Measurements from ENCODE around the gene GIMAP5.

The GIMAP5 gene

DNA sequence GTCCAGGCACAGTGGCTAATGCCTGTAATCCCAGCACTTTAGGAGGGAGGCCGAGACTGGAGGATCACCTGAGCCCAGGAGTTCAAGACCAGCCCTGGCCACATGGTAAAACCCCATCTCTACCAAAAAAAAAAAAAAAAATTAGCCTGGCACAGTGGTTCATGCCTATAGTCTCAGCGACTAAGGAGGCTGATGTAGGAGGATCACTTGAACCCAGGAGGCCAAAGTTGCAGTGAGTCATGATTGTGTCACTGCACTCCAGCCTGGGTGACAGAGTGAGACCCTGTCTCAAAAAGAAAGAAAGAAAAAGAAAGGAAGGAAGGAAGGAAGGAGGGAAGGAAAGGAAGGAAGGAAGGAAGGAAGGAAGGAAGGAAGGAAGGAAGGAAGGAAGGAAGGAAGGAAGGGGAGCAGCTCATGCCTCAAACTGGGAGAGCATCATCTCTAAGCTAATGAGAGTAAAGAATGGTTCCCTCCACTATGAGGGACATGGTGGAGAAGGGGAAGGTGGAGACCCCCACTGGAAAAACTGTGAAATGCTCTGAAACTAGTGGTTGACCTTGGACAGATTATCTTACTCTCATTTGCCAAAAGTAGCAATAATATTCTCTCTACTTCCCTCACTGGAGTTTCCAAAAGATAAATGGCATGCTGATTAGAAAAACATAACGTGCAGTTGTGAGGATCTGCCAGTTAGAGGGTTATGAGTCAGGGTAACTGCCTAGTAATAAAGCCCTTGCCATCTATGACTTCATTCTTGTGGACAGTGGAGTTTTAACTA is 16.8 kb downstream of the GIMAP5 start:
- Histone ChIP-seq H3K4me1 (ENCODE audit: insufficient read depth, insufficient read length) (no peaks in the 10 kb centered on the region), H3K27me3 (ENCODE audit: insufficient read depth, insufficient read length) (peaks cover 65% of the 10 kb centered on the region), H3K4me3 (ENCODE audit: insufficient read length, low read depth) (no peak overlapping the region), H3K36me3 (ENCODE audit: insufficient read depth, insufficient read length, low read length) (no peaks in the 10 kb centered on the region), H3K9me3 (ENCODE audit: insufficient read depth, low read length) (no peaks in the 10 kb centered on the region), H3K9ac (ENCODE audit: insufficient read length, low read depth) (no peak overlapping the region)
- DNase-seq (ENCODE audit: low read depth, low spot score) = no peak
- TF ChIP-seq YY1 (IDR thresholded peaks at IDR 0.05; ENCODE audit: insufficient read depth, insufficient read length) (no peak), ZNF274 (IDR thresholded peaks at IDR 0.05; ENCODE audit: low read depth, low read length) (no peak), SUZ12 (IDR thresholded peaks at IDR 0.05; ENCODE audit: extremely low read depth, insufficient read depth, insufficient read length) (no peak)

DNA sequence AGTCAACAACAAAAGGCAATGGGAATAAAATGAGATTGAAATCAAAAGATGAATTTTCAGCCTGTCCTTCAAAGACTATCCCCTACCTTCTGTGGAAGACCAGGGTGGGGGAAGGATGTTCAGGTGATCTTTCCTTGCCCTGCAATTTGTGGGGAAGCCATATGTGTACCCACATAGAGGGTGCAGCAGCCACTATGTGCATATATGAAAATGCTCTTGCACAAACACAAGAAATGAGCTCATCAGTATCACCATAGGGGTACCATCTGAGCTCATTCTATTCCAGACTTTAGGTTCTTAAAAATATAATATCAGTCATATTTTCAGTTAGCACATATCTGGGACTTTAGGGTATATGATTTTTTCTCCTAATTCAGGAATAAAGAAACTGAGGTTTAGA is 17.7 kb downstream of the GIMAP5 start:
- H3K36me3 ChIP-seq (ENCODE audit: insufficient read depth, insufficient read length, low read length) = no peaks in the 10 kb centered on the region
- no peak for DNase-seq (ENCODE audit: low read depth, low spot score)
- H3K4me3 ChIP-seq (ENCODE audit: insufficient read length, low read depth) = no peak overlapping the region
- H3K27me3 ChIP-seq (ENCODE audit: insufficient read depth, insufficient read length) = peaks cover 56% of the 10 kb centered on the region
- TF ChIP-seq YY1 (IDR thresholded peaks at IDR 0.05; ENCODE audit: insufficient read depth, insufficient read length) = no peak
- no peak for TF ChIP-seq SUZ12 (IDR thresholded peaks at IDR 0.05; ENCODE audit: extremely low read depth, insufficient read depth, insufficient read length)
- no peak for TF ChIP-seq ZNF274 (IDR thresholded peaks at IDR 0.05; ENCODE audit: low read depth, low read length)
- H3K9me3 ChIP-seq (ENCODE audit: insufficient read depth, low read length) = no peaks in the 10 kb centered on the region
- H3K4me1 ChIP-seq (ENCODE audit: insufficient read depth, insufficient read length) = no peaks in the 10 kb centered on the region
- no peak overlapping the region for H3K9ac ChIP-seq (ENCODE audit: insufficient read length, low read depth)

DNA sequence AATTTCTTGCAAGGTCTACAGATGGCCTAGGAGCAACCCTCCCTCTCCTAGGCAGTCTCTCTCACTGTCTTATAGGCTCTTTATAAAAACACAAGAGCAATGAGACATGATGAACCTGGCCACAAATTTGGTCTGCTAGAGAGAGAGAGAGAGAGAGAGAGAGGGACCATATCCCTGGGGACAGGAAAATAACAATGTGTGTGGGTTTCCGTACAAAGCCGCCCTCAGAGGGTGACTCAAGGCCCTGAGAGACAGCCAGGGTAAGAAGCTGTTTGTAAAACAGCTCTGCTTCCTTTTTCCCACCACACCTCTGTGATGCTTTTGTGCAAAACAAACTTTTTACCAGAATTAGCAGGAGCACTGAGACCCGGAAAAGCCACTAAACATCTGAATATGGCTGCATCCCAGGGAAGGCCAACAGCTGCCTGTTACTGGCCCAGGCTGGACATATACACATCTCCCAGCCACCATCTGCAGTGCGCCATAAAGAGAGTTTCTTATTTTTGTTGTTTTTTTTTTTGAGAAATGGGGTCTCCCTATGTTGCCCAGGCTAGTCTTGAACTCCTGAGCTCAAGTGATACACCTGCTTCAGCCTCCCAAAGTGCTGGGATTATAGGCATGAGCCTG is 18.4 kb downstream of the GIMAP5 start:
- no peak for DNase-seq (ENCODE audit: low read depth, low spot score)
- H3K9ac ChIP-seq (ENCODE audit: insufficient read length, low read depth) = no peak overlapping the region
- no peaks in the 10 kb centered on the region for H3K36me3 ChIP-seq (ENCODE audit: insufficient read depth, insufficient read length, low read length)
- H3K9me3 ChIP-seq (ENCODE audit: insufficient read depth, low read length) = no peaks in the 10 kb centered on the region
- no peak for TF ChIP-seq ZNF274 (IDR thresholded peaks at IDR 0.05; ENCODE audit: low read depth, low read length)
- no peak for TF ChIP-seq YY1 (IDR thresholded peaks at IDR 0.05; ENCODE audit: insufficient read depth, insufficient read length)
- no peak for TF ChIP-seq SUZ12 (IDR thresholded peaks at IDR 0.05; ENCODE audit: extremely low read depth, insufficient read depth, insufficient read length)
- H3K27me3 ChIP-seq (ENCODE audit: insufficient read depth, insufficient read length) = peaks cover 49% of the 10 kb centered on the region
- H3K4me3 ChIP-seq (ENCODE audit: insufficient read length, low read depth) = no peak overlapping the region
- no peaks in the 10 kb centered on the region for H3K4me1 ChIP-seq (ENCODE audit: insufficient read depth, insufficient read length)

- Histone ChIP-seq H3K27me3 (ENCODE audit: insufficient read depth, insufficient read length) (peaks cover 43% of the 10 kb centered on the region), H3K9me3 (ENCODE audit: insufficient read depth, low read length) (no peaks in the 10 kb centered on the region), H3K4me3 (ENCODE audit: insufficient read length, low read depth) (no peak overlapping the region), H3K9ac (ENCODE audit: insufficient read length, low read depth) (no peak overlapping the region), H3K36me3 (ENCODE audit: insufficient read depth, insufficient read length, low read length) (no peaks in the 10 kb centered on the region), H3K4me1 (ENCODE audit: insufficient read depth, insufficient read length) (no peaks in the 10 kb centered on the region)
- TF ChIP-seq SUZ12 (IDR thresholded peaks at IDR 0.05; ENCODE audit: extremely low read depth, insufficient read depth, insufficient read length) = no peak
- no peak for TF ChIP-seq YY1 (IDR thresholded peaks at IDR 0.05; ENCODE audit: insufficient read depth, insufficient read length)
- TF ChIP-seq ZNF274 (IDR thresholded peaks at IDR 0.05; ENCODE audit: low read depth, low read length) = no peak
- no peak for DNase-seq (ENCODE audit: low read depth, low spot score)
Observed at GRCh38 chr7:150756166-150756565, 18.9 kb downstream of the GIMAP5 start.

DNA sequence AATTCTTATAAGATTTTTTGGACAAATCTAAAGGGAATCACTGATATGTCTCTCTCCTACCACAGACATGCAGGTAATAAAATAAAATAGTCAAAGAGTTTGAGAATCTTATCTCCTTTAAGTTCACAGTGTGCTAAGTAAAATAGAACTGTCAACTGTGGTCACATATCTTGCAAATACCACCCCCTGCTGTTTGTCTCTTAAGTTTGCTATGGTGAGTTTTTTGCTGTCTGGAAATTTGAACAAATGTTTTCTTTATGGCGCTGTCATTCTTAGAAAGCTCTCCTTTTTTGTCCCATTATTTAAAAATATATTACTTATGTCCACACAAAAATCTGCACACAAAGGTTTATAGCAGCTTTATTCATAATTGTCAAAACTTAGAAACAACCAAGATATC is 19.6 kb downstream of the GIMAP5 start:
- no peak for DNase-seq (ENCODE audit: low read depth, low spot score)

GRCh38 chr7:150759479-150759878 is 22.3 kb downstream of the GIMAP5 start:
- TF ChIP-seq SUZ12 (IDR thresholded peaks at IDR 0.05; ENCODE audit: extremely low read depth, insufficient read depth, insufficient read length) (no peak), ZNF274 (IDR thresholded peaks at IDR 0.05; ENCODE audit: low read depth, low read length) (no peak), YY1 (IDR thresholded peaks at IDR 0.05; ENCODE audit: insufficient read depth, insufficient read length) (no peak)
- Histone ChIP-seq H3K9me3 (ENCODE audit: insufficient read depth, low read length) (no peaks in the 10 kb centered on the region), H3K9ac (ENCODE audit: insufficient read length, low read depth) (no peak overlapping the region), H3K36me3 (ENCODE audit: insufficient read depth, insufficient read length, low read length) (no peaks in the 10 kb centered on the region), H3K27me3 (ENCODE audit: insufficient read depth, insufficient read length) (peaks cover 15% of the 10 kb centered on the region), H3K4me3 (ENCODE audit: insufficient read length, low read depth) (no peak overlapping the region), H3K4me1 (ENCODE audit: insufficient read depth, insufficient read length) (no peaks in the 10 kb centered on the region)
- DNase-seq (ENCODE audit: low read depth, low spot score) = no peak

More for the DNA sequence above, 19.6 kb downstream of the GIMAP5 start:
- no peaks in the 10 kb centered on the region for H3K36me3 ChIP-seq (ENCODE audit: insufficient read depth, insufficient read length, low read length)
- H3K4me1 ChIP-seq (ENCODE audit: insufficient read depth, insufficient read length) = no peaks in the 10 kb centered on the region
- no peak for TF ChIP-seq SUZ12 (IDR thresholded peaks at IDR 0.05; ENCODE audit: extremely low read depth, insufficient read depth, insufficient read length)
- H3K4me3 ChIP-seq (ENCODE audit: insufficient read length, low read depth) = no peak overlapping the region
- no peaks in the 10 kb centered on the region for H3K9me3 ChIP-seq (ENCODE audit: insufficient read depth, low read length)
- H3K27me3 ChIP-seq (ENCODE audit: insufficient read depth, insufficient read length) = peaks cover 36% of the 10 kb centered on the region
- no peak overlapping the region for H3K9ac ChIP-seq (ENCODE audit: insufficient read length, low read depth)

GRCh38 chr7:150766334-150766709 is 29.1 kb downstream of the GIMAP5 start:
- Histone ChIP-seq H3K9ac (ENCODE audit: insufficient read length, low read depth) (no peak overlapping the region), H3K36me3 (ENCODE audit: insufficient read depth, insufficient read length, low read length) (no peaks in the 10 kb centered on the region), H3K4me1 (ENCODE audit: insufficient read depth, insufficient read length) (no peaks in the 10 kb centered on the region), H3K27me3 (ENCODE audit: insufficient read depth, insufficient read length) (no peaks in the 10 kb centered on the region), H3K4me3 (ENCODE audit: insufficient read length, low read depth) (no peak overlapping the region), H3K9me3 (ENCODE audit: insufficient read depth, low read length) (no peaks in the 10 kb centered on the region)
- no peak for DNase-seq (ENCODE audit: low read depth, low spot score)
- TF ChIP-seq SUZ12 (IDR thresholded peaks at IDR 0.05; ENCODE audit: extremely low read depth, insufficient read depth, insufficient read length) = no peak
- no peak for TF ChIP-seq YY1 (IDR thresholded peaks at IDR 0.05; ENCODE audit: insufficient read depth, insufficient read length)
- no peak for TF ChIP-seq ZNF274 (IDR thresholded peaks at IDR 0.05; ENCODE audit: low read depth, low read length)

Measured in NT2/D1 (cell line).